Activated T-helper 1 cell treated with anti-CD3 and anti-CD28 coated beads, Interleukin-12 subunit alpha, Interleukin-12 subunit beta, Interleukin-2, Interleukin-4 antibody, amounts not matched to agents 30 ng/mL and 10 ng/mL and 1 ng/mL, durations not matched to agents 14 hours and 24 hours and 36 hours (primary cell): ENCODE measurements around the gene HIRIP3. TPM values are rescaled to one million over a fixed set of nuclear protein-coding genes. Genes with fewer than 3 reads are reported as not detected.

ENCODE experiments used
- DNase-seq: peaks from one replicate; pipeline ENCODE4 v3.0.0; 2021; ENCODE audit warnings: low spot score
- H3K27ac Mint-ChIP-seq: one replicate; pipeline ENCODE4 v1.8.0; 2021; ENCODE audit warnings: mild to moderate bottlenecking, mixed read lengths
- H3K27me3 Mint-ChIP-seq: one replicate; pipeline ENCODE4 v1.8.0; 2022; ENCODE audit warnings: mild to moderate bottlenecking, moderate library complexity, mixed read lengths; ENCODE audit not compliant: insufficient read depth
- H3K36me3 Mint-ChIP-seq: one replicate; pipeline ENCODE4 v1.8.0; 2021; ENCODE audit warnings: low read depth, mixed read lengths
- H3K4me1 Mint-ChIP-seq: one replicate; pipeline ENCODE4 v1.8.0; 2021; ENCODE audit warnings: low read depth, mixed read lengths
- H3K4me3 Mint-ChIP-seq: one replicate; pipeline ENCODE4 v1.8.0; 2021; ENCODE audit warnings: mild to moderate bottlenecking, moderate library complexity, mixed read lengths
- H3K9me3 Mint-ChIP-seq: one replicate; pipeline ENCODE4 v1.8.0; 2021; ENCODE audit warnings: mixed read lengths
- intact Hi-C: fragments of 100-400 bp; cut with micrococcal nuclease; formaldehyde crosslinking; loops from one replicate; pipeline ENCODE4 v1.15.1; 2024
- total RNA-seq: library from RNA; stranded (reverse); gene quantifications from 2 replicates; pipeline ENCODE4 v1.2.3, GENCODE V29; 2022

The HIRIP3 gene
- total RNA-seq, 1 donor from 2014 or later, result 50.1 TPM

- DNase-seq, result no peak
- H3K9me3 Mint-ChIP-seq, result no peaks in the 10 kb centered on the region
- H3K27ac Mint-ChIP-seq, result no peak overlapping the region
- H3K4me3 Mint-ChIP-seq, result no peak overlapping the region
- H3K36me3 Mint-ChIP-seq, result peaks cover 62% of the 10 kb centered on the region
- no peaks in the 10 kb centered on the region for H3K27me3 Mint-ChIP-seq
- intact Hi-C loops, result no loop called here
- H3K4me1 Mint-ChIP-seq, result no peaks in the 10 kb centered on the region
Observed at GRCh38 chr16:29982560-29983419, 12.6 kb downstream of the HIRIP3 start.

DNA sequence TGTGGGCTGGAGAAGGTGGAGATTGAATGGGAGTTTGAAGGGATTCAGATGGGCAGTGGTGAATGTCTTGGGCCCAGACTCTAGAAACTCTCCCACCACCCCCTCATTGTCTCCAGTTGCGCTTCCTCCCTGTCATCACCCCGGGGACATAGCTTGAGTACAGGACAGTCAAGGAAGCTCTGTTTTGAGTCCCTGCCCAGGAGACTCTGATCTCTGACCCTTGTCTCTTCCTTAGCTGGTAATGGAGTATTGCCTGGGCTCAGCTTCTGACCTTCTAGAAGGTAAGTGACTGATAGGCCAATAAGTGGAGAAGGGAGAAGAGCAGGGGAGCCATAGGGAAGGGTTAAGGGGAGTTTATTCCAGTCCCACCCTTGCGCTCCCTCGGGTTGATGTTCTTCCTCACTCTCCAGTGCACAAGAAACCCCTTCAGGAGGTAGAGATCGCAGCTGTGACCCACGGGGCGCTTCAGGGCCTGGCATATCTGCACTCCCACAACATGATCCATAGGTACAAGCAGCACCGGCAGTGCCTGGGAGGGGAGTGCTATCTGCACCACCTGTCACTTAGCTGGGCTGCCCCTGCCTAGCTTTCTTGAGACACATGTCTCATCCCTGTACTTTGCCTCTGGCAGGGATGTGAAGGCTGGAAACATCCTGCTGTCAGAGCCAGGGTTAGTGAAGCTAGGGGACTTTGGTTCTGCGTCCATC lies 16.7 kb downstream of the HIRIP3 start:
- H3K4me1 Mint-ChIP-seq, result peaks cover 29% of the 10 kb centered on the region
- H3K36me3 Mint-ChIP-seq, result peaks cover 42% of the 10 kb centered on the region
- DNase-seq, result no peak
- no peaks in the 10 kb centered on the region for H3K27me3 Mint-ChIP-seq
- intact Hi-C loops, result loop anchor here (10.0 kb wide), 1 partner anchor 676 kb away; the partner anchor contains the start of genes FBRS and PRR14
- H3K4me3 Mint-ChIP-seq, result no peak overlapping the region
- H3K9me3 Mint-ChIP-seq, result no peaks in the 10 kb centered on the region
- no peak overlapping the region for H3K27ac Mint-ChIP-seq

GRCh38 chr16:29978081-29978480 lies 17.3 kb downstream of the HIRIP3 start:
- H3K27me3 Mint-ChIP-seq, result no peaks in the 10 kb centered on the region
- H3K9me3 Mint-ChIP-seq, result peaks cover 4% of the 10 kb centered on the region
- peaks cover 41% of the 10 kb centered on the region for H3K36me3 Mint-ChIP-seq
- peaks cover 34% of the 10 kb centered on the region for H3K4me1 Mint-ChIP-seq
- DNase-seq, result no peak
- H3K4me3 Mint-ChIP-seq, result no peak overlapping the region
- intact Hi-C loops, result loop anchor here (10.0 kb wide), 1 partner anchor 677 kb away; the partner anchor contains the start of genes FBRS and PRR14
- H3K27ac Mint-ChIP-seq, result no peak overlapping the region

- H3K27ac Mint-ChIP-seq, result no peak overlapping the region
Observed at GRCh38 chr16:29977063-29977825, 18.2 kb downstream of the HIRIP3 start.

DNA sequence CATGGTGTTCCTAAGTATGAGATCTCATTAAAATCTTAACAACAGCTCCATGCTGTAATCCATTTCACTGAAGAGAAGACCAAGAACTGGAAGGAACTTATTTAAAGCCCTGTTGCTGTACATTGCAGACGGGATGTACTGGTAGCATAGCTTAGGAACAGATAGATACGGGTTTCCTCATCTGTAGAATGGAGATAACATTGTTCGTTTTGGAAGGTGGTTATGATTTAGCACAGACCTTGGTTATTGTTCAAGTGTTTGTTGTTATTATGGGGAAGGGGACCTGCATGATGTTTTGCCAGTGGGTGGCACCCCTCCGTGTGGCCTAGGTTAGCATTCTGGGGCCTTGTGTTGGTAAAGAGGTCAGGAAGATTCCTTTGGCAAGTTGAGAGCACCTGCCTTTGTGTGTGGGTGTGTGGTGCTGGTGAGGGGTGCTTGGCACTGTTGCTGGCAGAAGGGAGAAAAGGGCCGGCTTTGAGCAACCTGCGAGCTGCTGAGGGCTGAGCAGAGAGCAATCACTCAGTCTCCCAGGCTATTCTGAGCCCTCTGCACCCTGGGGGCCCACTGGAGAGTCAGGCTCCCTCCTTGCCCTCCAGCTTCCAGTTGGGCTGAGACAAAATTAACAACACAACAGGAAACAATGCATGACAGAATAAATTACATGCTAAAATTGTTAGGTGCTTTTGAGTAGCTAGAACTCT lies 19.5 kb downstream of the HIRIP3 start:
- no peaks in the 10 kb centered on the region for H3K27me3 Mint-ChIP-seq
- H3K9me3 Mint-ChIP-seq, result peaks cover 6% of the 10 kb centered on the region
- peaks cover 31% of the 10 kb centered on the region for H3K36me3 Mint-ChIP-seq
- no peak for DNase-seq
- peaks cover 36% of the 10 kb centered on the region for H3K4me1 Mint-ChIP-seq
- H3K27ac Mint-ChIP-seq, result peak overlapping the region; percentile 53
- intact Hi-C loops, result loop anchor here (10.0 kb wide), 1 partner anchor 679 kb away; the partner anchor contains the start of genes FBRS and PRR14
- H3K4me3 Mint-ChIP-seq, result peak overlapping the region; percentile 92

More at GRCh38 chr16:29977063-29977825, 18.2 kb downstream of the HIRIP3 start:
- no peaks in the 10 kb centered on the region for H3K27me3 Mint-ChIP-seq
- intact Hi-C loops, result loop anchor here (10.0 kb wide), 1 partner anchor 678 kb away; the partner anchor contains the start of genes FBRS and PRR14
- no peak overlapping the region for H3K4me3 Mint-ChIP-seq
- H3K9me3 Mint-ChIP-seq, result peaks cover 6% of the 10 kb centered on the region
- DNase-seq, result no peak
- H3K36me3 Mint-ChIP-seq, result peaks cover 37% of the 10 kb centered on the region
- peaks cover 36% of the 10 kb centered on the region for H3K4me1 Mint-ChIP-seq

GRCh38 chr16:29975134-29975538 lies 20.3 kb downstream of the HIRIP3 start:
- intact Hi-C loops, result loop anchor here (10.0 kb wide), 1 partner anchor 680 kb away; the partner anchor contains the start of genes FBRS and PRR14
- Mint-ChIP-seq H3K27me3 (no peaks in the 10 kb centered on the region), H3K4me3 (peak overlapping the region; percentile 92), H3K27ac (peak overlapping the region; percentile 72), H3K4me1 (peaks cover 36% of the 10 kb centered on the region), H3K9me3 (peaks cover 6% of the 10 kb centered on the region), H3K36me3 (peaks cover 27% of the 10 kb centered on the region)
- no peak for DNase-seq

- no peak for DNase-seq
- Mint-ChIP-seq H3K4me3 (peak overlapping the region; percentile 92), H3K4me1 (peaks cover 36% of the 10 kb centered on the region), H3K27me3 (no peaks in the 10 kb centered on the region), H3K36me3 (peaks cover 27% of the 10 kb centered on the region), H3K9me3 (peaks cover 6% of the 10 kb centered on the region), H3K27ac (peak overlapping the region; percentile 72)
- intact Hi-C loops, result loop anchor here (10.0 kb wide), 1 partner anchor 680 kb away; the partner anchor contains the start of genes FBRS and PRR14
Observed at GRCh38 chr16:29974291-29975133, 20.9 kb downstream of the HIRIP3 start.

DNA sequence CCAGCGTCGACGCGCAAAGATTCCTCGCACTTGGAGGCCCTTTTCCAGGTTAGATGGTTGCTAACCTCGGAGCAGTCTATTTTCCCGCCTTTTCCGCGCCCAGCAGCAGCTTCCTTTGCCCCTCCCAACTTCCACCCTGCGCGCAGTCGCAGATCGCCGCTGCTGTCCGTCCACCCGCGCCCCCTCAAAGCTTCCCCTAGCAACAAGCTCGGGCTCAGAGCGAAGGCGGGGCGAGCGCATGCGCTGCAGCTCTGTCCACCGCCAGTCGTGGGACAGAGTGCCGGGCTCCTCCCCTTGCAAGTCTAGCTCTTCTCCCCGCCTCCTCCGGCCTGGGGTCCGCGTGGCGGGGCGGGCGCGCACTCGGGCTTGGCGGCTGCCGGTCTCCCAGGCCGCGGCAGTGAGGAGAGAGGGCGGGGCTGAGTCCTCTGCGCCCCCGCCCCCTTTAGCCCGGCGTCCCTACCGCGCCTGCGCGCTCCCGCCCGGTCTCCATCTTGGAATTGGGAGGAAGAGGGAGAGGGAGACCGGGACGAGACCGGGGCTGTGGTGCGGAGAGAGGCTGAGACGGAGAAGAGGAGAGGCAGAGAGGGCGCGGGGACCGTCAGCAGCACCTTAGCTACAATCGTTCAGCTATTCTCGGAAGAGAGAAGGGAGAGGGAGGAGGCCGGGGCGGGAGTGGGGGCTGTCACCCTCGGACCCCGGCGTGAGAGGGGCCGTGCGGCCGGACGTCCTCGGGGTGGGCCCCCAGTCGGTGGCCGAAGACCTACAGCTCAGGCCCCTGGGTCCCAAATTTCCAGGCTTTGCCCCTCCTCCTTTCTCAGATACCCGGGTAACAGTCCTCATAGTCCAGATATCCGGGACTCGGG lies 21.8 kb downstream of the HIRIP3 start, which contains the start of gene TAOK2:
TSS of gene TAOK2 (plus strand) at position 485 of the 863 bp plus-strand sequence. CDS start 3,905 bp downstream, outside the sequence.
- peaks cover 22% of the 10 kb centered on the region for H3K36me3 Mint-ChIP-seq
- intact Hi-C loops, result loop anchor here (1.0 to 10.0 kb wide), 8 partner anchors 11 to 681 kb away; partner anchors contain the start of genes ALDOA, ASPHD1, CDIPT and FBRS
- peak within 1 kb of the TSS; percentile 91 for H3K27ac Mint-ChIP-seq
- H3K4me1 Mint-ChIP-seq, result peaks cover 36% of the 10 kb centered on the region
- DNase-seq, result peak; percentile 97
- H3K4me3 Mint-ChIP-seq, result peak within 1 kb of the TSS; percentile 92
- no peaks in the 10 kb centered on the region for H3K27me3 Mint-ChIP-seq
- H3K9me3 Mint-ChIP-seq, result peaks cover 6% of the 10 kb centered on the region

DNA sequence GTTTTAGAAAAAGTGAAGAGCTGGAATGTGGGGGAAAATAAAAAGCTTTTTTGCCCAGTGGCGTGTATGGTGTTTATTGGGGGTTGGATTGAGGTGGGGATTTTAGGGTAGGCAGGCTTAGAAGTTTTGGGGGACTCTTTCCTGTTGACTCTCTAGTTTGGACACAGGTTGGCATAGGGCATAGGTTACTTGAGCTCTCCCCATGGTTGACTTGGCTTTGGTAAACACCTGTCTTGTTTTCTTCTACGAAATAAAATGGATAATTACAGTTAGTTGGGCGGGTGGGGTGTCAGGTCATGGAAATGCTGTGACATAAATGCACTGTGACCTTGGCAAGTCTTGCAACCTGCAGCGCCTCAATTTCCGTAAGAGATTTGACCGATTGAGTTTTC lies 22.4 kb downstream of the HIRIP3 start:
- intact Hi-C loops, result loop anchor here (1.0 to 10.0 kb wide), 8 partner anchors 11 to 682 kb away; partner anchors contain the start of genes ALDOA, ASPHD1, CDIPT and FBRS
- H3K27ac Mint-ChIP-seq, result peak overlapping the region; percentile 90
- peaks cover 23% of the 10 kb centered on the region for H3K36me3 Mint-ChIP-seq
- DNase-seq, result no peak
- peaks cover 6% of the 10 kb centered on the region for H3K9me3 Mint-ChIP-seq
- peaks cover 36% of the 10 kb centered on the region for H3K4me1 Mint-ChIP-seq
- H3K4me3 Mint-ChIP-seq, result peak overlapping the region; percentile 92
- no peaks in the 10 kb centered on the region for H3K27me3 Mint-ChIP-seq

DNA sequence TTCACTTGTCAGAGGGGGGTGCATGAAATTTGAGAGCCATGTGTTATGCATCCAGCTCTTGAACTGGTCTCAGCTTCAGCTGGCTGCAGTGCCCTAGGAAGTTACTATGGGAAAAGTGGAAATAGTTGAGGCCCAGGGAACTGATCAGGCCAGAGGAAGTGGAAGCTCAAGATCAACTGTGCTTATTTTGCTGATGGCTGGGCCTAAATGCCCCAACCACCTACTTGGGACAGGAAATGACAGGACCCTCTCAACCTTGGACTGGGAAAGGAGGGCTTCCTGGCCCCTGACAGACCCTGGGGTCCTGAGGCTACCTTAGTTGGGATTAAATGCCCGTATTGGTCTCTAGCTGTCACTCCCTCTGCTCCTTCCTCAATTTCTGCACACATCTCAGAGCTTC lies 22.9 kb downstream of the HIRIP3 start:
- DNase-seq, result no peak
- Mint-ChIP-seq H3K36me3 (peaks cover 23% of the 10 kb centered on the region), H3K4me3 (no peak overlapping the region), H3K27me3 (no peaks in the 10 kb centered on the region), H3K9me3 (peaks cover 6% of the 10 kb centered on the region), H3K27ac (no peak overlapping the region), H3K4me1 (peaks cover 36% of the 10 kb centered on the region)
- intact Hi-C loops, result loop anchor here (2.0 to 10.0 kb wide), 2 partner anchors 164 to 682 kb away; partner anchors contain the start of genes FBRS and PRR14
